ENCODE results near the gene CRACDL. TPM values are rescaled to one million over a fixed set of nuclear protein-coding genes. Genes with fewer than 3 reads are reported as not detected.

The CRACDL gene
- total and polyA plus RNA-seq, 2 of the 13 experiments (the other 11 are each of a cell fraction or from before 2014, with no cell fraction given): 0.15 to 0.26 TPM

DNA sequence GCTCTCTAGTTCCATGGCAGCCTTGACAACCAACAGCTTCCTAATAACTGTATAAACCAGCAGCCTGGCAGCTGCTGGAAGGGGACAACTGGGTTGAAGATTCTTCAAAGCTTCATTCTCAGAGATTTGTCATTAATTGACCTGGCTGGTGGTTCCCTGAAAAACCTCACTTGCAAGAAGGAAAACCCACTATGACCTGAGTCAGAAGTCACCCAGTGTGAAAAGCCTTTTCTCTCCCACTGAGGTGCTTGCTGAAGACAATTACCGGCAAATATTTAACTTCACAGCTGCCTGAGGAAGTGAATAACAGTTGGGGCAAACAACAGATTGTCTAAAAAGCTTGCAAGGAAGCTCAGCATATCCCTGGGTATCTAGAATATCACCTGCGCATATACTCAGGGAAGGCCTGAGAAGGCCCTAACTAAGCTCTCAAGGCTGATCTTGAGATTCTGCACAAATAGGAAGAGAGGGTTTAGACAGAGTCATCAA, 49.9 kb downstream of the CRACDL start:
- no peaks in the 10 kb centered on the region for H3K4me1 ChIP-seq (ENCODE audit: insufficient read depth, low read length)
- no peak for FAIRE-seq
- no peaks in the 10 kb centered on the region for H4K20me1 ChIP-seq (ENCODE audit: insufficient read depth, low read length)
- no TSS peak for BruUV-seq (replicated peaks)
- TF ChIP-seq ZNF432 (CRISPR knock-in tag; IDR thresholded peaks at IDR 0.05; ENCODE audit: borderline replicate concordance): peak; percentile 92; the same call in 1 of the 2 replicates
- TF ChIP-seq ZNF24 (IDR thresholded peaks at IDR 0.05): no peak
- no peak for TF ChIP-seq ZNF570 (CRISPR knock-in tag; IDR thresholded peaks at IDR 0.05; ENCODE audit: borderline replicate concordance)
- no peak overlapping the region for H3K27ac ChIP-seq (ENCODE audit: extremely low read length, insufficient read depth, low read length)
- H3K4me2 ChIP-seq (ENCODE audit: low read depth, low read length): no peak overlapping the region
- no peaks in the 10 kb centered on the region for H3K79me2 ChIP-seq (ENCODE audit: insufficient read depth, low read length)
- 78% methylated on average over 2 of the region's 2 CpGs for WGBS (ENCODE audit: low lambda C conversion rate)
- in situ Hi-C loops (cut with HindIII; ENCODE audit: extremely low pct_ligation_motif_present, low pct_unique_long_range_greater_than_20kb): no loop called here
- intact Hi-C loops (cut with micrococcal nuclease; ENCODE audit: unreplicated experiment): no loop called here
- no peak overlapping the region for H3K9ac ChIP-seq (ENCODE audit: insufficient read depth, low read depth, low read length)
- POLR2A ChIA-PET: no interaction called here
- ATAC-seq: no peak
- H3K4me3 ChIP-seq (replicated peaks in 1 of 3; ENCODE audit: insufficient read depth in 1 of 3, low read depth in 2 of 3, low read length in 3 of 3): no peak overlapping the region
- peaks cover 21% of the 10 kb centered on the region for H3K9me3 ChIP-seq (ENCODE audit: low read length)
- no peaks in the 10 kb centered on the region for H3K36me3 ChIP-seq (replicated peaks in 1 of 2; ENCODE audit: control insufficient read depth in 1 of 2, insufficient read depth in 2 of 2, low read length in 2 of 2)
- no peak overlapping the region for H2AFZ ChIP-seq (ENCODE audit: low read length)
- DNase-seq (ENCODE audit: low spot score): no peak
- H3K27me3 ChIP-seq (ENCODE audit: control insufficient read depth in 1 of 2, insufficient read depth in 2 of 2, low read length in 2 of 2): peaks cover 2 to 34% of the 10 kb centered on the region in 2 experiments; a peak in 3 of 5 replicates
- CTCF ChIA-PET (ENCODE audit: low intra/inter-chr PET ratio, low total read pairs): no interaction called here

DNA sequence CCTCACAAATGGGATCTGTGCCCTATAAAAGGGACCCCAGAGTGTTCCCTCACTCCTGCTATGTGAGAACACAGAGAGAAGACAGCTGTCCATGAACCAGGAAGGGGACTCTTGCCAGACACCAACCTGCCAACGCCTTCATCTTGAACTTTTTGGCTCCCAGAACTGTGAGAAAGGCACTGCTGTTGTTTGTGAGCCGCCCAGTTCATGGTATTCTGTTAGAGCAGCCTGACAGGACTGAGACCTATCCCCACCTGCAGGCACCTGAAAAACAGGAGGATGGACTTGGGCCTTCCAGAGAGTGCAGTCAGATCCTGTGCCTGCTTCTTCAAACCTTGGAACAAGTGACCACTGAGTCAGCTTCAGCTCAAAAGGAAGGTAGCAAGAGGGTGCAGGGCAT, 51.4 kb downstream of the CRACDL start:
- peaks cover 2 to 40% of the 10 kb centered on the region in 2 experiments; a peak in 3 of 5 replicates for H3K27me3 ChIP-seq (ENCODE audit: control insufficient read depth in 1 of 2, insufficient read depth in 2 of 2, low read length in 2 of 2)
- peaks cover 21% of the 10 kb centered on the region for H3K9me3 ChIP-seq (ENCODE audit: low read length)
- H3K9ac ChIP-seq (ENCODE audit: insufficient read depth, low read depth, low read length): no peak overlapping the region
- no peaks in the 10 kb centered on the region for H4K20me1 ChIP-seq (ENCODE audit: insufficient read depth, low read length)
- H3K79me2 ChIP-seq (ENCODE audit: insufficient read depth, low read length): no peaks in the 10 kb centered on the region
- no peak for FAIRE-seq
- no peak overlapping the region for H2AFZ ChIP-seq (ENCODE audit: low read length)
- ChIA-PET POLR2A (no interaction called here), CTCF (ENCODE audit: low intra/inter-chr PET ratio, low total read pairs) (no interaction called here)
- H3K27ac ChIP-seq (ENCODE audit: extremely low read length, insufficient read depth, low read length): no peak overlapping the region
- in situ Hi-C loops (cut with HindIII; ENCODE audit: extremely low pct_ligation_motif_present, low pct_unique_long_range_greater_than_20kb) (loop anchor here (5.0 kb wide), 1 partner anchor 183 kb away; no protein-coding TSS in a partner anchor), intact Hi-C loops (cut with micrococcal nuclease; ENCODE audit: unreplicated experiment) (no loop called here)
- TF ChIP-seq ZNF75D (CRISPR knock-in tag; IDR thresholded peaks at IDR 0.05; ENCODE audit: borderline replicate concordance) (no peak), KLF16 (CRISPR knock-in tag; IDR thresholded peaks at IDR 0.05) (no peak), ZNF878 (CRISPR knock-in tag; IDR thresholded peaks at IDR 0.05) (no peak), CEBPB (IDR thresholded peaks at IDR 0.05; ENCODE audit: borderline replicate concordance, low read depth, low read length) (no peak), KDM3A (CRISPR knock-in tag; IDR thresholded peaks at IDR 0.05; ENCODE audit: low read depth) (no peak)
- no peak overlapping the region for H3K4me3 ChIP-seq (replicated peaks in 1 of 3; ENCODE audit: insufficient read depth in 1 of 3, low read depth in 2 of 3, low read length in 3 of 3)
- 13% methylated on average over 2 of the region's 2 CpGs for WGBS (ENCODE audit: low lambda C conversion rate)
- no TSS peak for BruUV-seq (replicated peaks)
- no peak for ATAC-seq
- no peaks in the 10 kb centered on the region for H3K4me1 ChIP-seq (ENCODE audit: insufficient read depth, low read length)
- H3K36me3 ChIP-seq (replicated peaks in 1 of 2; ENCODE audit: control insufficient read depth in 1 of 2, insufficient read depth in 2 of 2, low read length in 2 of 2): no peaks in the 10 kb centered on the region
- no peak for DNase-seq (ENCODE audit: low spot score)
- H3K4me2 ChIP-seq (ENCODE audit: low read depth, low read length): no peak overlapping the region
